Mucosa of rectum (tissue), 2 donors: ENCODE results near the gene SCFD2.

Experiments
- H3K27ac ChIP-seq, 2 donors: one replicate each; pipeline ENCODE4 v1.7.0; 2013; ENCODE audit warnings: inconsistent platforms in 2 of 2, low read depth in 2 of 2, low read length in 2 of 2
- H3K27me3 ChIP-seq, 2 donors: one replicate each; pipeline ENCODE4 v1.7.0; 2013; ENCODE audit warnings: low read length in 2 of 2; ENCODE audit not compliant: control insufficient read depth in 2 of 2, insufficient read depth in 2 of 2
- H3K36me3 ChIP-seq, 2 donors: one replicate each; pipeline ENCODE4 v1.7.0; 2013; ENCODE audit warnings: low read length in 2 of 2; ENCODE audit not compliant: control insufficient read depth in 2 of 2, insufficient read depth in 2 of 2
- H3K4me1 ChIP-seq, 2 donors: one replicate each; pipeline ENCODE4 v1.7.0; 2013; ENCODE audit warnings: low read length in 2 of 2, mild to moderate bottlenecking in 1 of 2; ENCODE audit not compliant: control insufficient read depth in 2 of 2, insufficient read depth in 2 of 2
- H3K4me3 ChIP-seq, 2 donors: one replicate each; pipeline ENCODE4 v1.7.0; 2013; ENCODE audit warnings: low read length in 2 of 2
- H3K9ac ChIP-seq, 2 donors: one replicate each; pipeline ENCODE4 v1.7.0; 2013; ENCODE audit warnings: low read length in 2 of 2, low read depth in 1 of 2, mild to moderate bottlenecking in 1 of 2
- H3K9me3 ChIP-seq, 2 donors: one replicate each; pipeline ENCODE4 v1.7.0; 2013; ENCODE audit warnings: low read length in 2 of 2; ENCODE audit not compliant: control insufficient read depth in 2 of 2
- donor health status: healthy.
- donor health status: Normal muscosa, but diverticular disease.

SCFD2 gene

DNA sequence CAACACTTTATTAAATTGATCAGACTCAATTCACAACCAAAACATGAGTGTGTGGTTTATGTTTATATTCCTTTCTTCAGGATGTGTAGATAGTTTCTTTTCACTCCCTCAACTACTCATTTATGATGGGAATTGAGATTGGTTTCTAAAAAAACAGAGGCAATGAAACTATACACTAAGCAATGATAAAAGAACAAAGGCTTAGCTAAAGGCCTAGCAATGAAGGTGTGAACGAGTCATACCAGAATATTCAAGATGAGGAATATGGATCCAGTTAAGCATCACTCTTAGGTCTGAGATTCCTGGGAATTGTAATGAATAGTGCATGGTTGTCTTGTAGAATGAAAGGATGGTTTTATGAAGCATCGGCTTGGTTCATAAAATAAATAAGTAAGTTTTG is 521.3 kb downstream of the SCFD2 start:
- Histone ChIP-seq H3K27ac (no peak overlapping the region), H3K9ac (no peak overlapping the region), H3K4me3 (no peak overlapping the region), H3K36me3 (no peaks in the 10 kb centered on the region), H3K27me3 (no peaks in the 10 kb centered on the region), H3K9me3 (no peaks in the 10 kb centered on the region), H3K4me1 (no peaks in the 10 kb centered on the region)

DNA sequence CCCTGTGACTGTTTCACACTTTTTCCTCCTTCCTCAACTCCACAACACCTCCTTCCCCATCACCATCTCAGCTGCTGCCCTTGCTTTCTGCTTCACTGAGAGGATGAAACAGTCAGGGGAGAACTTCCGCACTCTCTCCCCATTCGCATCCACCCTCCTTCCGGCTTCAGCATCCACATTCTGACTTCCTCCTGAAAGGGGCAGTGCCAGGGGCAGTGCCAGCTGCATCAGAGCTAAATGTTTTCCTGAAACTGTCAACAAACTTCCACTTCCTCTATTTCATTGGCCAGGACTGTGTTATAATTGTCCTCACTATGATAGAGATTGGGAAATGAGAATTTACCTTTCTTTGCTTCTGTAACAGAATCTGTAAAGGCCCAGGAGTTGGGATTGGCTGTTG is 521.9 kb downstream of the SCFD2 start:
- no peak overlapping the region for H3K4me3 ChIP-seq
- no peaks in the 10 kb centered on the region for H3K36me3 ChIP-seq
- H3K27me3 ChIP-seq: no peaks in the 10 kb centered on the region
- no peak overlapping the region for H3K27ac ChIP-seq
- H3K9ac ChIP-seq: no peak overlapping the region
- H3K4me1 ChIP-seq: no peaks in the 10 kb centered on the region
- H3K9me3 ChIP-seq: no peaks in the 10 kb centered on the region

DNA sequence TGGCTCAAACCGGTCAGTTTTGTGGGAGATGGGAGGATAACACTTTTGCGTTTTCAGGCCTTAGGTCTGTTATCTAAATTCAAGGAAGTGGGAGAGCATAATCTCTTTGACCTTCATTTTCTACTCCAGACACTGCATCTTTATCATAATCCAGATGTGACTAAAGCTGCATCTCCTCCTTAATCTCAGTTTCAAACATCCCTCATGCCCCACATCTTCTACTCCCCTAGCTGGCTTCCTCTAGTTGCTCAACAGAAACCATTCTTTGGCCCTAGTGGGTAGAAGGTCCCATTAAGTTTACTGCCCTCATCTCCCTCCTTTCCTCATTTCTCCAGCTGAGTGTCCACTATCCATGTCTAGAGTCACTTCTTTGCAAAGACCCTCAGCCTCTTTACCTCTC is 522.5 kb downstream of the SCFD2 start:
- H3K4me1 ChIP-seq: no peaks in the 10 kb centered on the region
- no peaks in the 10 kb centered on the region for H3K36me3 ChIP-seq
- H3K9ac ChIP-seq: no peak overlapping the region
- no peak overlapping the region for H3K4me3 ChIP-seq
- H3K27me3 ChIP-seq: no peaks in the 10 kb centered on the region
- no peaks in the 10 kb centered on the region for H3K9me3 ChIP-seq
- H3K27ac ChIP-seq: no peak overlapping the region

DNA sequence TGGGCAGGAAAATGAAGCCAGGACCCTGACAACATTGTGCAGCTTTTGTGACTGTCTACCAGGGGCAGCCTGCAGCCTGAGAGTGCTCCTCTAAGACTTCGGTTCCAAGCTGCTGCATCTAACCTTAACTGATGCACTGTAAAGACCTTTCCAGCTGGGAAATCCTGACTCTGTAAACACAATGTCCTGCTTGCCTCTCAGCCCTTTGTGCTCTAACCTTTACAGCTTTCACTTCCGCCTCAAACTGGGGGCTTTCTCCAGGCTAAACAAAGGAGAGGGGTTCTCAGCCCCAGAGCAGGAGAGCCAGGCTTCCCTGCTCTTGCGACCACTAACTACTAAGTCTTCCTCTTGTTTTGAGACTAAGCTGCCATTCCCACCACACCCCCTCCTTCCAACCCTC is 523.1 kb downstream of the SCFD2 start:
- Histone ChIP-seq H3K27me3 (no peaks in the 10 kb centered on the region), H3K9me3 (no peaks in the 10 kb centered on the region), H3K4me3 (no peak overlapping the region), H3K9ac (no peak overlapping the region), H3K4me1 (no peaks in the 10 kb centered on the region), H3K27ac (no peak overlapping the region), H3K36me3 (no peaks in the 10 kb centered on the region)

DNA sequence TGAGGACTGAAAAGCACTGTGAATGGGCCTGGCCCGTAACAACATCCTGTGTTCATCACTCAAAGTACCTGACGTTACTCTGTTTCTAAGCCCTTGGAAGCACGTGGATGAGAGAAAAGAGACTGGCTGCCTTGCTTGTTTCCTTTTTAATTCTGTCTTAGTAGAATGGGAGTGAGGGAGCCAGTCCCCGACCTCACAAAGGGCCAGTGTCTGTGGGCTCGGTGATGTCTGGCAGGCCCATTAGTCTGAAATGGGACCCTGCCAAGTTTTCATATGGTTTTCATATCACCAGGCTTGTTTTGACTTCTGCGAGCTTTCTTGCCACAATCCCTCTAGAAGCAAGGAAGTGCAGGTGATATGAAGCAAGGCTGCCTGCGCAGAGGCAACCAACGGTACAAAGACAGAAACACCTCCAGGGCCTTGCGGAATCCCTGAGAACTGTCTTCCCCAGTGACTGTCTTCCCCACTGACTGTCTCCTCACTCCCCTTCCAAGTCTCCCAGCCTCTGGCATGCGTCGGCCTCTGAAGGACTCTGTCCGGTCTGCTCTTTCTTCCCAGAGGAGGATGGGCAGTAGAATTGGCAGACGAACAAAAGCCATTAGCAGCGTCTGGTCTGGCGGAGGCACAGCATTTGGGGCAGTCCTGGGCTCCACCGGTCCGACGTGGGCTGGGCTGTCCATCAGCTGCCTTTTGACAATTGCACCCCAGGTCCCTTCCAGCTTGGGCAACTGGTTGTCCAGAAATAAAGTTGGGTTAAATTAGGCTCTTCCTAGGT is 524.0 kb downstream of the SCFD2 start:
- no peaks in the 10 kb centered on the region for H3K27me3 ChIP-seq
- H3K4me1 ChIP-seq: no peaks in the 10 kb centered on the region
- no peak overlapping the region for H3K9ac ChIP-seq
- no peak overlapping the region for H3K4me3 ChIP-seq
- H3K36me3 ChIP-seq: no peaks in the 10 kb centered on the region
- H3K9me3 ChIP-seq: no peaks in the 10 kb centered on the region
- no peak overlapping the region for H3K27ac ChIP-seq

DNA sequence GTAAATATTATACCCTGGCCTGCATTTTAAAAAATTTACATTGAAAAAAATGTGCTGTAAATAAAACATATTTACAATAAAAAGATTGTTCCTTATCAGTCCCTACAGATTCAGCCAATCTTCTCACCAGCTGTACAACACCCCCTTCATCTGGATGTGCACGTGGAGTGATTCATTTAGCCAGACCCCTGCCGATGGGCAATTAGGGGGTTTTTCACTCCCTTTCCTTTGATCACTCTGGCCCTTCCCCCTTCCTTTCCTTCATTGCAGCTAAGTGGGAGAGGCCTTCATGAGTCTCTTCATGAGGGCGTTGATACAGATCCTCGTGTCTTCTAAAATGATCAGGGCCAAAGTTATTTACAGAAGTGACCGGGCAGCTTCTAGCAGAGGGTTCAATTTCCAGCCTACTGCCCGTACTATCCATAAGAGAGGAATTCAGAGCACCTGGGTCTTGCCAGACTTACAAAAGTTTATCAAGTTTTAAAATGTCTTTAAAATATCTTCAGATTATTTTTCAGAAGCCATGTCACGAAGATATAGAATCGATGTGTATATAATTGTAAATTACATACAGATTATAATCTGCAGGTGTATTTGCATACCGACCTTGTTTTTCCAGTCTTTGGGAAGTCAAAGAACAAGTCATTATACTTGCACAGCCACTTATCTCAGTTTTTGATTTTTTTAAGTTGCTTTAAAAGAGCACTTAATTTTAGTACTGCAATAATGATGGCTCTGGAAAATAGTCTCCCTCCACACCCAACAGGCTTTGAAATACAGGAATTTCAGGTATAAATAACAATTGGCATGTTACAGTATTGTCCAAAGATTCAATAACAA is 525.1 kb downstream of the SCFD2 start:
- Histone ChIP-seq H3K9me3 (no peaks in the 10 kb centered on the region), H3K27ac (no peak overlapping the region), H3K4me3 (no peak overlapping the region), H3K9ac (no peak overlapping the region), H3K27me3 (no peaks in the 10 kb centered on the region), H3K36me3 (no peaks in the 10 kb centered on the region), H3K4me1 (no peaks in the 10 kb centered on the region)

DNA sequence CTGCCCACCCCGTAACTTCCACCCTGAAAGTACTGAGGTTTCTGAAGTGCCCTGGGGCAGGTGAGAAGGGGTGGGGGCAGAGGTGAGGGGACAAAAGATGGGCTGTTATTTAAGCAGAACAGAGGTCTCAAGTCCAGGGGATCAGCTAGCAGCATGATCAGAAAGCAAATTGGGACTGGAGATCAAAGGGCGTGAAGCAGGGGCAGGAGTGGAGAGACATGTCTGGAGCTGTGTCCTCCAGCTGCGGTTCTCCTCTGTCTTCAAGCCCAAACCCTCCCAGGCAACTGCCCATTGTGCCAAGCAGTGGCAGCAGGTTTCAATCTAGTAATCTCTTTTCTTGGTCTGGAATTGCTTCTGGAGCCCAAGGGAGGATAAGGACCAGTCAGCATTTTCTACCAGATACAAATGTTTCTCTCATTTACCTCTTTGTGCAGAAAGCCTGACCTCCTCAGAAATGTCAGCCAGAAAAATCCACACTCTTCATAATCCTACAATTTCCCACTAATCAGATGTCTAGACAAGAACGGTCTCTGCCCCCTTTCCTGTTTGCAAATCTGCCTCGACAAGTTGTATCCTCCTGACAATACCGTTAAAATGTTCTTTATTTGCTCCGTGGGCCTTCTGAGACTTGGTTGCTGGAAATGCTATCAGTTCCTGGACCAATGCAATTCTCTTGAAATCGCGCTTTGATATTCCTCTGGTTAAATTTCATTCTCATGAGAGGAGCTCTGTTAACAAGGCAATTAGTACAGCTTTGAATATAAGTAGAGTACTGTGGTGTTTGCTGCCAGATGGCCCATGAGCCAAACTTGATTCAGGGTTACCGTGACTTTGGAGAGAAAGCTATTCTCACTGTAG is 526.9 kb downstream of the SCFD2 start:
- H3K4me1 ChIP-seq: no peaks in the 10 kb centered on the region
- H3K9me3 ChIP-seq: no peaks in the 10 kb centered on the region
- no peaks in the 10 kb centered on the region for H3K27me3 ChIP-seq
- H3K4me3 ChIP-seq: no peak overlapping the region
- no peak overlapping the region for H3K9ac ChIP-seq
- no peak overlapping the region for H3K27ac ChIP-seq
- H3K36me3 ChIP-seq: no peaks in the 10 kb centered on the region

DNA sequence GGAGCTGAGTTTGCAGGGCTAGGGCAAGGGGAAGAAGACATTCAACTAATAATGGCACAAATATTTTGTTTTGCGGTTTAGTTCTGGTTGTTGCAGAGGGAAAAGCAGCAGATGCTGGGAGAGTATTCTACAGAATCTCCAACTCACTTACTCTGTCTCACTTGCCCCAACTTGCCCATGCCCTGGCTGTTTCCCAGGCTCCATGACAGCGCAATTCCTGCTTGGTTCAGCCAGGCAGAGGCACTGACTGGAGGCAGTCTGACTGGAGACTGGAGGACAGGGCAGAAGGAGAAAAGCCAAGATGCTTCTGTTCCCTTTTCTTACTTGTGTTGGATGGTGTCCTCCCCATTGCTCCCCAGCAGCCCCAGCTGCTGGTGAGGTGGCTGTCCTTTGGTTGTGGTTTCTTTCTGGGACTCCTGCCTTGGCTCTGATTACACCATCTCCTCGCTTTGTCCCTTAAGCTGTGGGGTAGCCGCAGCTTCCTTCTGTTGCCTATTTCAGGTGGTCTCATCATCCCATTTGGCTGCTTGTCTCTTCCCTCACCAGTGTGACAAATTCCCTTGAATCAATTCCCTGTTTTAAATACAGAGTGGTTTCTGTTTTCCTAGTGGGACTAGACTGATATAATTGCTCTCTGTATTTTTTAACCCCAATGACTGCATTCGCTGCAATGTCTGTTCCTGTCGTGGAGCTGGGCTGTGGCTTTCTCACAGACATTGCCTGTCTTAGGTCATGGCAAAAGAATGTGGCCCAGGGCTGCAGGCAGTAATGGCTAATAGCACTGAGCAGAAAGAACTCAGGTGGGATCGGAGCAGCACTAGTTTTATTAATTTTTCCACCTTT is 527.9 kb downstream of the SCFD2 start:
- Histone ChIP-seq H3K4me3 (no peak overlapping the region), H3K9me3 (no peaks in the 10 kb centered on the region), H3K27me3 (no peaks in the 10 kb centered on the region), H3K4me1 (no peaks in the 10 kb centered on the region), H3K36me3 (no peaks in the 10 kb centered on the region), H3K9ac (no peak overlapping the region), H3K27ac (no peak overlapping the region)

DNA sequence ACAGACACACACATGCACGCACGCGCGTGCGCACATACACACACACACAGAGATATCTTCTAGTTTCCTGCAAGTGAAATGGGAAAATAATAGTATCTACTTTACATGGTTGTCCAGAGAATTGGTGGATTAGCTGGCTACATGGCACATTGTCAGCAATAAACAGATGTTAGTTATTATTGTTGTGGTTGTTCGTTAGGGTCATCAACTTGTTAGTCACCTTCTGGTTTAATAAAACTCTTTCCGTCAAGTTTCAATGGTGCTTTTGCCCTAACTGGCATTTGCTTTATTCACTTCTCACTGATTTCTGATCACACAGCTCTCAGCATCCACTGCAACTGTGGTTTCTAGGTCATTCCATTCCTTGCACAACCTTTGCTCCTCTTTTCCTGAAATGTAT is 529.2 kb downstream of the SCFD2 start:
- Histone ChIP-seq H3K27me3 (no peaks in the 10 kb centered on the region), H3K36me3 (no peaks in the 10 kb centered on the region), H3K9ac (no peak overlapping the region), H3K4me3 (no peak overlapping the region), H3K4me1 (no peaks in the 10 kb centered on the region), H3K9me3 (no peaks in the 10 kb centered on the region), H3K27ac (no peak overlapping the region)
